Naive thymus-derived CD8-positive, alpha-beta T cell (primary cell): Measurements from ENCODE around the gene PRKAR1B. TPM values are rescaled to one million over a fixed set of nuclear protein-coding genes. Genes with fewer than 3 reads are reported as not detected.

Experiments used
- ATAC-seq, 2 donors: fragments of 150-1000 bp; cut with Tn5 transposase in 1 of 2; sonication (Bioruptor Pico), chemical (Tn5 transposase) in 1 of 2; 1 replicate in 1 of 2; 2 replicates in 1 of 2; pipeline ENCODE4 v1.10.0; 2021; ENCODE audit warnings: mild to moderate bottlenecking in 2 of 2, moderate library complexity in 2 of 2
- POLR2A ChIA-PET: fragments of 350-600 bp; sonication (Branson Sonifier 250); formaldehyde crosslinking; loops from one replicate; lab custom pipeline; 2021; ENCODE audit warnings: antibody characterized with exemption; lab: Charles Lee
- DNase-seq, 10 donors: peaks; one replicate each; pipeline versions ENCODE4 v3.0.0 to v3.0.0-alpha.2; 2020 to 2022
- H3K27ac Mint-ChIP-seq, 10 donors: one replicate each; pipeline ENCODE4 v1.8.0; 2020 to 2022; ENCODE audit warnings: mild to moderate bottlenecking in 10 of 10, mixed read lengths in 10 of 10, moderate library complexity in 4 of 10, inconsistent platforms in 1 of 10
- H3K27me3 Mint-ChIP-seq, 5 donors: one replicate each; pipeline ENCODE4 v1.8.0; 2021 to 2022; ENCODE audit warnings: mixed read lengths in 5 of 5
- H3K36me3 Mint-ChIP-seq, 3 donors: one replicate each; pipeline ENCODE4 v1.8.0; 2020 to 2022; ENCODE audit warnings: mixed read lengths in 3 of 3, mild to moderate bottlenecking in 2 of 3, inconsistent platforms in 1 of 3
- H3K4me1 Mint-ChIP-seq, 4 donors: one replicate each; pipeline ENCODE4 v1.8.0; 2021 to 2022; ENCODE audit warnings: mixed read lengths in 4 of 4
- H3K4me3 Mint-ChIP-seq, 10 donors: one replicate each; pipeline ENCODE4 v1.8.0; 2020 to 2022; ENCODE audit warnings: mild to moderate bottlenecking in 10 of 10, mixed read lengths in 10 of 10, moderate library complexity in 6 of 10, inconsistent platforms in 1 of 10
- H3K9me3 Mint-ChIP-seq, 9 donors: one replicate each; pipeline ENCODE4 v1.8.0; 2020 to 2022; ENCODE audit warnings: mixed read lengths in 9 of 9, mild to moderate bottlenecking in 3 of 9, inconsistent platforms in 1 of 9, moderate library complexity in 1 of 9
- polyA plus RNA-seq, 3 donors: library from polyadenylated mRNA; unstranded; fragments of 300-500 nt; fragmentation: Illumina TruSeq; gene quantifications; one replicate each; pipeline ENCODE4 v1.2.3, GENCODE V29; 2021
- total RNA-seq, 8 experiments: library from RNA in 2 of 8; stranded (reverse) in 2 of 8; gene quantifications; one replicate each; pipeline ENCODE4 v1.2.3 and lab custom pipeline; 2021 to 2026

PRKAR1B gene
- total and polyA plus RNA-seq, 5 experiments from 2014 or later: 14.6 to 47.3 (median 35.4) TPM

- Mint-ChIP-seq H3K4me1 (peaks cover 8 to 25% (median 13%) of the 10 kb centered on the region in 4 donors), H3K9me3 (peaks cover 0 to 10% (median 0%) of the 10 kb centered on the region in 9 donors), H3K36me3 (peaks cover 0 to 29% (median 7%) of the 10 kb centered on the region in 3 donors), H3K27ac (no peak overlapping the region), H3K27me3 (no peaks in the 10 kb centered on the region), H3K4me3 (peak overlapping the region in 1 of 10 donors; percentile 3)
- POLR2A ChIA-PET: no interaction called here
- DNase-seq: no peak
- ATAC-seq: no peak
Measured at GRCh38 chr7:734214-734613, 7.1 kb upstream of the PRKAR1B start.

- DNase-seq (no peak), ATAC-seq (no peak)
- Mint-ChIP-seq H3K9me3 (peaks cover 0 to 10% (median 0%) of the 10 kb centered on the region in 9 donors), H3K27ac (peak overlapping the region in 1 of 10 donors; percentile 68), H3K4me1 (peaks cover 10 to 31% (median 16%) of the 10 kb centered on the region in 4 donors), H3K27me3 (no peaks in the 10 kb centered on the region), H3K4me3 (no peak overlapping the region), H3K36me3 (peaks cover 0 to 20% (median 7%) of the 10 kb centered on the region in 3 donors)
- POLR2A ChIA-PET: no interaction called here
Measured at GRCh38 chr7:732556-732955, 5.5 kb upstream of the PRKAR1B start.

DNA sequence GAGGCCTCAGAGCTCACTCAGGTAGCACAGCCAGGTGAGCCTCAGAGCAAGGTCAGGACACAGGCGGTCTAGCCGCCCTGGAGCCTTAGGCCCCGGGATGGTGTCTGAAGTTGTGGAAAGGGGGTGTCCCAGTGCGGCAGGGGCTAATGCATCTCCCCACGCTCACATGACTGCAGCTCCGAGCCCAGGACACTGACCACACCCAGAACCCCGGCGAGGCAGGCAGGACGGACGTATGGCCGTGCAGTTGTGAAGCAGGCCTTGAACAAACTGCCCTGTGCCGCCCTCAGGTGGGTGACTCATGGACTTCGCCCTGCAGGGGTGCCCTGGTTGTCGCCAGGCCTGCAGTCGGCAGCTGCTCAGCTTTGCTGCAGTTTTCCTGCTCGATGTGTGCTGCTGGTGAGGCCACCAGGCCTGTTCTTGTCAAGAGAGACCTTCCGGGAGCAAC is 5.0 kb upstream of the PRKAR1B start:
- Mint-ChIP-seq H3K27ac (peak overlapping the region in 1 of 10 donors; percentile 68), H3K4me3 (no peak overlapping the region), H3K9me3 (peaks cover 0 to 10% (median 0%) of the 10 kb centered on the region in 9 donors), H3K4me1 (peaks cover 7 to 27% (median 14%) of the 10 kb centered on the region in 4 donors), H3K27me3 (no peaks in the 10 kb centered on the region), H3K36me3 (peaks cover 0 to 17% (median 7%) of the 10 kb centered on the region in 3 donors)
- DNase-seq (peak in 1 of 10 donors; percentile 30), ATAC-seq (peak; percentile 54 to 67)
- POLR2A ChIA-PET: interaction anchor here (1.1 kb wide), 1 partner anchor 116 kb away, joined by 4 read pairs; no protein-coding TSS in a partner anchor

DNA sequence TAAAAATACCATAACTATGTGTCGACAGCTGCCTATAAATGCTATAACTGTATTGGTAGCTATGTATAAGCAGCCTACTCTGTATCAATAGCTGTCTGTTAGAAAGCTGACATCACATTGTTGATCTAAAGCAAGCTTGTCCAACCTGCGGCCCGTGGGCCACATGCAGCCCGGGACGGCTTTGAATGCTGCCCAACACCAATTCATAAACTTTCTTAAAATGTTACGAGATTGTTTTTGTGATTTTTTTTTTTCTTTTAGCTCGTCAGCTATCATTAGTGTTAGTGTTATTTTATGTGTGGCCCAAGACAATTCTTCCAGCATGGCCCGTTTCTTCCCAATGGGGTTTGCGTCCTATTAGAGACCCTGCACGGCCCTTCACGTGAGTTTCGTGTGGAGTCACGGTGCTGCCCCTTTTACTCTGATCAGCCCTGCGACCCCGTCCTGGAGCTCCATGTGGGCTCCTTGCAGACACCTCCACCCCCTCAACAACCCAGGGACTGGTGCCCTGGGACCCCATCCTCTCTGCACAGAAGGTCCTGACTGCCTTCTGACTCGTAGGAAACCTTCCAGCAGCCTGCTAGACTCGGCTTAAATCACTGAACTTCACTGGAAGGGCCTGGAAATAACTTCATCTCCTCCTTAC is 4.5 kb upstream of the PRKAR1B start:
- POLR2A ChIA-PET: interaction anchor here (1.1 kb wide), 1 partner anchor 115 kb away, joined by 4 read pairs; no protein-coding TSS in a partner anchor
- Mint-ChIP-seq H3K4me1 (peaks cover 6 to 26% (median 14%) of the 10 kb centered on the region in 4 donors), H3K27me3 (no peaks in the 10 kb centered on the region), H3K4me3 (peak overlapping the region in 1 of 10 donors; percentile 57), H3K9me3 (peaks cover 0 to 10% (median 0%) of the 10 kb centered on the region in 9 donors), H3K36me3 (peaks cover 0 to 17% (median 7%) of the 10 kb centered on the region in 3 donors), H3K27ac (no peak overlapping the region)
- DNase-seq (no peak), ATAC-seq (no peak)

DNA sequence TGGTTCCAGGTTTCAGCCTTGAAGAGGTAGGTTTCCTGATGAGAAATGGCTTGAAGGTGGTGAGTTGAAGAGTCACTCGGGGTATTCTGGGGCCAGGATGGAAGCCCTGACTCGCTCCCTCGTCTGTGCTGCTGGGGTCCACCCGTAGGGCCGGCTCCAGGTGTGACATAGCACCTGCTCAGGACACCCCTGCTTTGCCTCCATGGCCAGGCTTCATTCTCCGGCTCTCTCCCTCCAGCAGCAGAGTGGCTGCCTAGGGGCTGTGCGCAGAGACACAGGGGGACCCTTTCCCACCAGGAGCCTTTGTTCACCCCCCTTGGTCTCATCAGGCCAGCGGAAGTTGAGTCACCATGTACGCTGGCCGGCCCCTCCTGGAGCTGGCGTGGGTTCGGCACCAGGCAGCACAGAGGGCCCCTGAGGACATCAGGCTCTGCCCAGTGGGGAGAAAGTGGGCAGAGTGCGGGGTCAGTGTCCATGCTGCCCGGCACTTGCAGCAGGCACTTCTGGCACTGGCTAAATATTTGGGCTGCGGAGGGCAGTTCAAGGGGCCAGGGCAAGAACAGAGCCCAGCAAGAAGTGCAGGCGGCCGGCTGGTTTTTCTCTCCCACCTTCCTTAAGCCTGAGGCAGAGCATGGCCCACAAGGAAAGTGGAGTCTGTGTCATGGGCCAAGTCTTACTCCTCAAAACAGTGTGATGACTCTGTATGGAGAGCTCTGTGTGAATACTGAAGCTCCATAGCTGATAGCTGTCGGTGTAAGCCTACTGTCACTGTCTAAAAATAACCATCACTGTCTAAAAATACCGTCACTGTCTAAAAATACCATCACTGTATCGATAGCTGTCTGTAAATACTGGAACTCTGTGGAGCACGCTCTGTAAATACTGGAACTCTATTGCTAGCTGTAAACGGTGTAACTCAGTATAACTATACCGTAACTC is 3.7 kb upstream of the PRKAR1B start:
- Mint-ChIP-seq H3K4me1 (peaks cover 9 to 30% (median 17%) of the 10 kb centered on the region in 4 donors), H3K4me3 (peak overlapping the region in 4 of 10 donors; percentile 24 to 56 (median 31)), H3K27me3 (no peaks in the 10 kb centered on the region), H3K36me3 (peaks cover 0 to 17% (median 7%) of the 10 kb centered on the region in 3 donors), H3K27ac (peak overlapping the region in 2 of 10 donors; percentile 72 to 83), H3K9me3 (peaks cover 0 to 10% (median 0%) of the 10 kb centered on the region in 9 donors)
- ATAC-seq (no peak), DNase-seq (no peak)
- POLR2A ChIA-PET: interaction anchor here (1.1 kb wide), 1 partner anchor 114 kb away, joined by 4 read pairs; no protein-coding TSS in a partner anchor

DNA sequence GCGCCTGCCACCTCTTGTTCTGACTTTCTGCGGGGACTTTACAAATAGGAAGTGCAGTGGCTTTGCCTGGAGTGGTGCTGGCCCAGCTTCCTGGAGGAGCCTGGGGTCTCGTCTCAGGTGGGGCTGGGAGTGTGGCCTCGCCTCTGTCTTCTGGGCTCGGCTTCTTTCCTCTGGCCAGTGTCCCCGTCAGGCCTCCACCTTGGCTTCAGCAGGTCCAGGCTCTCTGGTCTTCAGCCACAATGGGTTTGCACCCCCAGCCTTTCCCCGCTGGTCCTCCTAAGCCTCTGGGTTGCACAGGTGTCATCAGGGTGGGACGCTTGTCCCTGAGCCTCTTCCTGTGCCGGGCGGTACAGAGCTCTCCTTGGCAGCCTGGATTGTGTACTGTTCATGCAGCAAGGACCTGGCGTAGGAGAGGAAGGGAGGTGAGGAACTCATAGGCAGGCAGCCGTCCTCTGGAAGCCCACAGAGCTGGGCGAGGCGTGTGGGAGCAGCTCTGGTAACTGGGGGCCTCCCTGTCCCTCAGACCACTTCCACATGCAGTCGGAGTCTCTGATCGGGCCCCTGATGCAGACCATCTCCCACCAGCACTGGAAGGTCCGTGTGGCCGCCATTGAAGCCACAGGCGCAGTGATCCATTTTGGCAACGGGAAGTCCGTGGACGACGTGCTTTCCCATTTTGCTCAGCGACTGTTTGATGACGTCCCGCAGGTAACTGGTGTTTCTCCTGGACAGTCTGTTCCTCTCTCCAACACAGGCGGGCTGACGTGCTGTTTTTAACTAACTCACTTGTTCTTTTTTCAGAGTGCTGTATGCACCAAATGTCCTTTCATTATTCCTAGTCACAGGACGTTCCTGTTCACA is 2.3 kb upstream of the PRKAR1B start:
- peak overlapping the region in 9 of 10 donors; percentile 0 to 84 (median 60) for H3K4me3 Mint-ChIP-seq
- peaks cover 0 to 10% (median 0%) of the 10 kb centered on the region in 9 donors for H3K9me3 Mint-ChIP-seq
- POLR2A ChIA-PET: interaction anchor here (0.7 kb wide), 1 partner anchor 110 kb away, joined by 5 read pairs; no protein-coding TSS in a partner anchor
- H3K4me1 Mint-ChIP-seq: peaks cover 18 to 42% (median 26%) of the 10 kb centered on the region in 4 donors
- DNase-seq (peak in 1 of 10 donors; percentile 62), ATAC-seq (no peak)
- H3K36me3 Mint-ChIP-seq: peaks cover 0 to 17% (median 10%) of the 10 kb centered on the region in 3 donors
- H3K27me3 Mint-ChIP-seq: no peaks in the 10 kb centered on the region
- peak overlapping the region in 5 of 10 donors; percentile 34 to 59 (median 56) for H3K27ac Mint-ChIP-seq

GRCh38 chr7:728602-729001 is 1.5 kb upstream of the PRKAR1B start:
- Mint-ChIP-seq H3K4me1 (peaks cover 18 to 50% (median 30%) of the 10 kb centered on the region in 4 donors), H3K36me3 (peaks cover 0 to 22% (median 14%) of the 10 kb centered on the region in 3 donors), H3K27me3 (no peaks in the 10 kb centered on the region), H3K4me3 (peak overlapping the region; percentile 70 to 90 (median 83)), H3K27ac (peak overlapping the region in 6 of 10 donors; percentile 31 to 87 (median 76)), H3K9me3 (peaks cover 0 to 6% (median 0%) of the 10 kb centered on the region in 9 donors)
- no peak for ATAC-seq
- no peak for DNase-seq
- POLR2A ChIA-PET: interaction anchor here (0.7 to 1.3 kb wide), 2 partner anchors 10 to 109 kb away, joined by 3 to 5 read pairs; no protein-coding TSS in a partner anchor

- POLR2A ChIA-PET: interaction anchor here (1.3 kb wide), 1 partner anchor 9 kb away, joined by 3 read pairs; no protein-coding TSS in a partner anchor
- H3K4me1 Mint-ChIP-seq: peaks cover 18 to 51% (median 30%) of the 10 kb centered on the region in 4 donors
- H3K36me3 Mint-ChIP-seq: peaks cover 0 to 19% (median 10%) of the 10 kb centered on the region in 3 donors
- no peak for ATAC-seq
- H3K9me3 Mint-ChIP-seq: no peaks in the 10 kb centered on the region
- H3K27ac Mint-ChIP-seq: peak overlapping the region in 9 of 10 donors; percentile 27 to 87 (median 72)
- H3K4me3 Mint-ChIP-seq: peak overlapping the region; percentile 70 to 90 (median 83)
- no peaks in the 10 kb centered on the region for H3K27me3 Mint-ChIP-seq
- DNase-seq: no peak
Measured at GRCh38 chr7:727806-728460, 852 bp upstream of the PRKAR1B start.

GRCh38 chr7:726854-727103 is 302 bp downstream of the PRKAR1B start:
- Mint-ChIP-seq H3K27ac (no peak overlapping the region), H3K36me3 (peaks cover 2 to 19% (median 13%) of the 10 kb centered on the region in 3 donors), H3K9me3 (peaks cover 0 to 2% (median 1%) of the 10 kb centered on the region in 9 donors), H3K4me3 (peak overlapping the region in 1 of 10 donors; percentile 84), H3K4me1 (peaks cover 17 to 45% (median 30%) of the 10 kb centered on the region in 4 donors), H3K27me3 (no peaks in the 10 kb centered on the region)
- DNase-seq (no peak), ATAC-seq (peak; percentile 57)
- POLR2A ChIA-PET: interaction anchor here (0.9 to 1.5 kb wide), 3 partner anchors 15 to 121 kb away, joined by 3 to 4 read pairs (median 3); no protein-coding TSS in a partner anchor

DNA sequence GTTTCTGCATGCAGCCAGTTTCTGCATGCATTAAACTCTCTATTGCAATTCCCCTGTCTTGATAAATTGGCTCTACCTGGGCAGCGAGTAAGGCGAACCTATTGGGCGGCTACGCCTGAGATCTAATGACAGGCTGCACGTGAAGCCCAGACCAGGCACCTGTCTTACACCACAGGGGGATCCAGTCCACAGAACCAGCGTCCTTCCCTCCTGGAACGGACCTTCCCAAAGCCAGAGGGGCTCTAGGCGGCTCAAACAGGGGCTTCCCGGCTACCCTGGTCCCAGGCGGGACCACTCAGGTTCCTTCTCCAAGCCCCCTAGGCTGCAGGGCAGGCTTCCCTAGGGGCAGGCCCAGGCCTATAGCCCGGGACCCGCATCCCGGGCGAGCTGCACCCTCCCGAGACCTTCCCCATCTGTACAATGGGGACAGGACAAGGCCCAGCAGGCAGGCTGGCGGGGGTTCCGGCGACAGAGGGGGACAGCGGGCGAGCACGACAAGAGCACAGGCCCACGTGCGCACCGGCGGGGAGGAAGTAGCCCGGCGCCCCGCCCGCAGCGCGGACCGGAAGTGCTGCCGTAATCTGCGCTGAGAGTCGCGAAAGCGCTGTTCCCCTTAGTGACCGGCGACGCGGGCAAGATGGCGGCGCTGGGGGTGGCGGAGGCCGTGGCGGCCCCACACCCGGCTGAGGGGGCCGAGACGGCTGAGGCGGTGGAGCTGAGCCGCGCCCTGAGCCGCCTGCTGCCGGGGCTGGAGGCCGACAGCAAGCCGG is 812 bp downstream of the PRKAR1B start, which contains the start of gene DNAAF5:
Gene DNAAF5 (plus strand): TSS at position 616 of the 770 bp plus-strand sequence. CDS start 22 bp downstream, at position 638.
- DNase-seq (peak; percentile 75 to 88 (median 84)), ATAC-seq (peak; percentile 86 to 91)
- Mint-ChIP-seq H3K27ac (peak within 1 kb of the TSS in 9 of 10 donors; percentile 72 to 89 (median 85)), H3K4me1 (peaks cover 18 to 46% (median 30%) of the 10 kb centered on the region in 4 donors), H3K4me3 (peak within 1 kb of the TSS; percentile 73 to 90 (median 82)), H3K27me3 (no peaks in the 10 kb centered on the region), H3K36me3 (peaks cover 4 to 21% (median 16%) of the 10 kb centered on the region in 3 donors), H3K9me3 (peaks cover 0 to 4% (median 3%) of the 10 kb centered on the region in 9 donors)
- POLR2A ChIA-PET: interaction anchor here (0.9 to 1.5 kb wide), 6 partner anchors 15 to 124 kb away, joined by 3 to 6 read pairs (median 4); no protein-coding TSS in a partner anchor
